B cell (primary cell): ENCODE results near the gene PANK4. TPM values are rescaled to one million over a fixed set of nuclear protein-coding genes. Genes with fewer than 3 reads are reported as not detected.
A peak's percentile ranks its signal among the peaks of the same experiment; 100 is the strongest.

Experiments used
- ATAC-seq: fragments of 200-7000 bp; cut with Tn5 transposase; one replicate; pipeline ENCODE4 v1.10.0; 2021; ENCODE audit warnings: low read depth, mild to moderate bottlenecking, moderate number of reproducible peaks, moderate library complexity
- CTCF ChIA-PET: fragments of 350-600 bp; sonication (Branson Sonifier 250); formaldehyde crosslinking; loops from one replicate; lab custom pipeline; 2021; ENCODE audit warnings: antibody characterized with exemption, inconsistent platforms; lab: Charles Lee
- POLR2A ChIA-PET: fragments of 350-600 bp; sonication (Branson Sonifier 250); formaldehyde crosslinking; loops from one replicate; lab custom pipeline; 2021; ENCODE audit warnings: antibody characterized with exemption; lab: Charles Lee
- DNase-seq: peaks from one replicate; pipeline ENCODE4 v3.0.0; 2013
- H2AFZ ChIP-seq: 2 replicates; pipeline ENCODE4 v1.6.1; 2012; ENCODE audit warnings: mild to moderate bottlenecking, low read depth, low read length; ENCODE audit not compliant: insufficient read depth, poor library complexity, severe bottlenecking
- H3K27ac ChIP-seq, 2 donors: 1 replicate in 1 of 2; 2 replicates in 1 of 2; pipeline ENCODE4 v1.5.1; 2012 to 2013; ENCODE audit warnings: low read length in 2 of 2, mild to moderate bottlenecking in 2 of 2, moderate library complexity in 1 of 2
- H3K27me3 ChIP-seq, 4 experiments: fragments of 200-600 bp in 1 of 4; sonication (generic) in 1 of 4; replicated peaks in 1 of 4; 1 replicate in 2 of 4; 2 replicates in 2 of 4; pipeline versions ENCODE4 v1.6.1 to v1.7.0; 2013 to 2016; ENCODE audit warnings: low read length in 3 of 4, mild to moderate bottlenecking in 2 of 4, mixed read lengths in 1 of 4, moderate library complexity in 1 of 4; ENCODE audit not compliant: insufficient read depth in 4 of 4, control insufficient read depth in 3 of 4; ENCODE audit errors: control extremely low read depth in 1 of 4
- H3K36me3 ChIP-seq, 2 experiments: replicated peaks in 1 of 2; 1 replicate in 1 of 2; 2 replicates in 1 of 2; pipeline versions ENCODE4 v1.6.1 to v1.7.1; 2013; ENCODE audit warnings: low read length in 1 of 2; ENCODE audit not compliant: insufficient read depth in 2 of 2, control insufficient read depth in 1 of 2; ENCODE audit errors: control extremely low read depth in 1 of 2, extremely low read depth in 1 of 2
- H3K4me1 ChIP-seq, 2 donors: fragments of 200-600 bp in 1 of 2; sonication (generic) in 1 of 2; 1 replicate in 1 of 2; 2 replicates in 1 of 2; pipeline versions ENCODE4 v1.5.1 to v1.6.1; 2013 to 2017; ENCODE audit warnings: low read length in 2 of 2; ENCODE audit not compliant: control insufficient read depth in 2 of 2, insufficient read depth in 2 of 2
- H3K4me2 ChIP-seq: replicated peaks from 2 replicates; pipeline ENCODE3; 2012; ENCODE audit warnings: mild to moderate bottlenecking, low read depth, low read length; ENCODE audit not compliant: poor library complexity, severe bottlenecking
- H3K4me3 ChIP-seq, 5 experiments: fragments of 200-600 bp in 1 of 5; sonication (generic) in 1 of 5; 1 replicate in 3 of 5; 2 replicates in 2 of 5; pipeline versions ENCODE4 v1.5.1 to v1.7.0; 2011 to 2016; ENCODE audit warnings: low read length in 4 of 5, mild to moderate bottlenecking in 4 of 5, low read depth in 2 of 5, control low read depth in 1 of 5, moderate library complexity in 1 of 5; ENCODE audit not compliant: insufficient read depth in 1 of 5; ENCODE audit errors: control extremely low read depth in 1 of 5, extremely low read depth in 1 of 5
- H3K79me2 ChIP-seq: fragments of 200-600 bp; sonication (generic); one replicate; pipeline ENCODE4 v1.6.0; 2016; ENCODE audit warnings: low read length; ENCODE audit not compliant: control insufficient read depth, insufficient read depth
- H3K9ac ChIP-seq: fragments of 200-600 bp; sonication (generic); 2 replicates; pipeline ENCODE4 v1.6.1; 2017; ENCODE audit warnings: mild to moderate bottlenecking, low read length, moderate library complexity
- H3K9me3 ChIP-seq, 3 donors: one replicate each; pipeline versions ENCODE4 v1.6.1 to v1.7.1; 2013; ENCODE audit warnings: low read length in 2 of 3; ENCODE audit not compliant: control insufficient read depth in 2 of 3, insufficient read depth in 1 of 3; ENCODE audit errors: control extremely low read depth in 1 of 3
- H4K20me1 ChIP-seq: 2 replicates; pipeline ENCODE4 v1.6.0; 2012; ENCODE audit warnings: mild to moderate bottlenecking, low read length; ENCODE audit not compliant: insufficient read depth, control insufficient read depth, poor library complexity, severe bottlenecking
- H3K27ac Mint-ChIP-seq: one replicate; pipeline ENCODE4 v1.8.0; 2021; ENCODE audit warnings: mixed read lengths
- H3K27me3 Mint-ChIP-seq: one replicate; pipeline ENCODE4 v1.8.0; 2021; ENCODE audit warnings: mixed read lengths
- H3K4me1 Mint-ChIP-seq: one replicate; pipeline ENCODE4 v1.8.0; 2021; ENCODE audit warnings: mixed read lengths
- H3K4me3 Mint-ChIP-seq: one replicate; pipeline ENCODE4 v1.8.0; 2021; ENCODE audit warnings: mixed read lengths
- H3K9me3 Mint-ChIP-seq: one replicate; pipeline ENCODE4 v1.8.0; 2022; ENCODE audit warnings: mixed read lengths; ENCODE audit not compliant: insufficient read depth
- CTCF ChIP-seq: fragments of 200-600 bp; IDR thresholded peaks from one replicate; pipeline ENCODE4 v1.8.0; 2022; ENCODE audit warnings: antibody characterized with exemption, mild to moderate bottlenecking
- EZH2 ChIP-seq: IDR thresholded peaks from 2 replicates; pipeline ENCODE4 v1.6.1; 2012; ENCODE audit warnings: borderline replicate concordance, low read depth, mild to moderate bottlenecking, moderate library complexity, low read length; ENCODE audit not compliant: insufficient read depth, poor library complexity, severe bottlenecking
- WGBS: methylation state at CpG from one replicate; pipeline ENCODE4 v1.1.5; 2013; ENCODE audit warnings: missing lambda C conversion rate; ENCODE audit not compliant: insufficient coverage; 5-methylcytosine and 5-hydroxymethylcytosine counted together
- intact Hi-C: fragments of 100-400 bp; cut with micrococcal nuclease; formaldehyde crosslinking; loops from one replicate; pipeline ENCODE4 v1.10.0; 2022
- polyA plus RNA-seq: library from polyadenylated mRNA; depleted of rRNA; stranded (reverse); fragments of >200 nt; gene quantifications from 2 replicates; pipeline ENCODE4 v1.2.3, GENCODE V29; 2012
- total RNA-seq, 2 donors: library from RNA; stranded (reverse); fragments of 120-200 nt in 1 of 2; gene quantifications; 1 replicate in 1 of 2; 2 replicates in 1 of 2; pipeline versions ENCODE4 v1.2.3 to v1.2.4, GENCODE V29; 2013 to 2022

Gene PANK4
- total and polyA plus RNA-seq, 2 donors (not counting 1 experiment from before 2014, with no cell fraction given) = 38.0 to 80.5 TPM

GRCh38 chr1:2543543-2544092 is 17.2 kb upstream of the PANK4 start:
- 44% methylated on average over 25 of the region's 26 CpGs for WGBS
- Histone ChIP-seq H3K4me3 (no peak overlapping the region), H3K79me2 (no peaks in the 10 kb centered on the region), H3K9me3 (peaks cover 0 to 4% (median 0%) of the 10 kb centered on the region in 3 donors), H3K27ac (no peak overlapping the region), H3K4me2 (no peak overlapping the region), H3K36me3 (no peaks in the 10 kb centered on the region), H2AFZ (no peak overlapping the region), H4K20me1 (peaks cover 7% of the 10 kb centered on the region), H3K27me3 (peaks cover 0 to 27% (median 2%) of the 10 kb centered on the region in 4 experiments), H3K4me1 (peaks cover 15 to 27% of the 10 kb centered on the region in 2 donors), H3K9ac (no peak overlapping the region)
- no peak overlapping the region for H3K4me3 Mint-ChIP-seq
- H3K9me3 Mint-ChIP-seq = no peaks in the 10 kb centered on the region
- ATAC-seq (no peak), DNase-seq (no peak)
- H3K4me1 Mint-ChIP-seq = peaks cover 15% of the 10 kb centered on the region
- H3K27ac Mint-ChIP-seq = no peak overlapping the region
- H3K27me3 Mint-ChIP-seq = peaks cover 6% of the 10 kb centered on the region
- TF ChIP-seq CTCF (no peak), EZH2 (no peak)
- CTCF ChIA-PET = interaction anchor here (1.0 to 2.7 kb wide), 2 partner anchors 13 to 349 kb away, joined by 3 to 8 read pairs; partner anchors contain the start of genes FAAP20 and TNFRSF14
- intact Hi-C loops = no loop called here
- POLR2A ChIA-PET = interaction anchor here (0.9 to 1.1 kb wide), 2 partner anchors 18 to 129 kb away, joined by 4 to 5 read pairs; partner anchors contain the start of gene PANK4

- H3K27ac ChIP-seq = no peak overlapping the region
- CTCF ChIA-PET = no interaction called here
Observed at GRCh38 chr1:2542246-2542915, 16.0 kb upstream of the PANK4 start.

More at GRCh38 chr1:2542246-2542915, 16.0 kb upstream of the PANK4 start:
- peaks cover 0 to 29% (median 2%) of the 10 kb centered on the region in 4 experiments for H3K27me3 ChIP-seq
- intact Hi-C loops = no loop called here
- Mint-ChIP-seq H3K27me3 (peaks cover 6% of the 10 kb centered on the region), H3K27ac (no peak overlapping the region), H3K4me3 (no peak overlapping the region), H3K4me1 (peaks cover 7% of the 10 kb centered on the region), H3K9me3 (no peaks in the 10 kb centered on the region)
- peaks cover 7% of the 10 kb centered on the region for H4K20me1 ChIP-seq
- no peak overlapping the region for H3K4me3 ChIP-seq
- ATAC-seq = no peak
- WGBS = 90% methylated on average over 10 of the region's 11 CpGs
- H3K36me3 ChIP-seq = no peaks in the 10 kb centered on the region
- H3K9me3 ChIP-seq = peaks cover 0 to 5% (median 0%) of the 10 kb centered on the region in 3 donors
- POLR2A ChIA-PET = no interaction called here
- H3K4me1 ChIP-seq = peaks cover 5 to 14% of the 10 kb centered on the region in 2 donors
- TF ChIP-seq CTCF (no peak), EZH2 (no peak)
- no peak overlapping the region for H2AFZ ChIP-seq
- DNase-seq = peak; percentile 25
- no peak overlapping the region for H3K9ac ChIP-seq
- H3K4me2 ChIP-seq = no peak overlapping the region
- H3K79me2 ChIP-seq = no peaks in the 10 kb centered on the region
